ENCODE results near the gene TXNIP. TPM values are rescaled to one million over a fixed set of nuclear protein-coding genes. Genes with fewer than 3 reads are reported as not detected.

TXNIP gene
- total RNA-seq, 3 donors from 2014 or later (not counting 1 experiment from before 2014, with no cell fraction given), result 984 to 1,724 (median 1,422) TPM

DNA sequence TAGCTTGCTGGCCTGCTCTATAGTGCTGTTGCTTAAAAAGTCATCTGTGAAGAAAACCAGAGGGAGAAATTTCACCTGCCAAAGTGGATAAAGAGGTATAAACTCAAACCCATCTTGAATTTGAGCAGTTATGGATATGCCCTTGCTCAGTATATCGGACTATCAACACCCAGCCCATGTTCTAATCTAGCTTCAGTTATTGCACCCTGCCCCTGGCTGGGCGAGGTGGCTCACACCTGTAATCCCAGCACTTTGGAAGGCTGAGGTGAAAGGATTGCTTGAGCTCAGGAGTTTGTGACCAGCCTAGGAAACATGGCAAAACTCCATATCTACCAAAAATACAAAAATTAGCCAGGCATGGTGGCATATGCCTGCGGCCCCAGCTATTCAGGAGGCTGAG, 51.8 kb downstream of the TXNIP start:
- no peak overlapping the region for H3K4me3 ChIP-seq (ENCODE audit: low read length)
- Mint-ChIP-seq H3K4me1 (peaks cover 11 to 18% of the 10 kb centered on the region in 2 donors), H3K36me3 (peaks cover 14% of the 10 kb centered on the region), H3K9me3 (no peaks in the 10 kb centered on the region), H3K27me3 (ENCODE audit: low read depth in 2 of 2) (no peaks in the 10 kb centered on the region), H3K27ac (no peak overlapping the region), H3K4me3 (no peak overlapping the region)
- DNase-seq (no peak), ATAC-seq (no peak)
- H3K9me3 ChIP-seq (ENCODE audit: control insufficient read depth, insufficient read depth, low read length), result no peaks in the 10 kb centered on the region
- no peaks in the 10 kb centered on the region for H3K4me1 ChIP-seq (ENCODE audit: control insufficient read depth, insufficient read depth, low read length)
- intact Hi-C loops (cut with micrococcal nuclease), result no loop called here
- TF ChIP-seq CTCF (IDR thresholded peaks at IDR 0.05), result no peak
- WGBS (ENCODE audit: insufficient coverage), result 90% methylated on average over 3 of the region's 3 CpGs
- H3K27me3 ChIP-seq (ENCODE audit: control insufficient read depth, insufficient read depth, low read length), result no peaks in the 10 kb centered on the region
- H3K36me3 ChIP-seq (ENCODE audit: control insufficient read depth, insufficient read depth, low read length), result peaks cover 20% of the 10 kb centered on the region
- H3K27ac ChIP-seq (ENCODE audit: low read length), result no peak overlapping the region

DNA sequence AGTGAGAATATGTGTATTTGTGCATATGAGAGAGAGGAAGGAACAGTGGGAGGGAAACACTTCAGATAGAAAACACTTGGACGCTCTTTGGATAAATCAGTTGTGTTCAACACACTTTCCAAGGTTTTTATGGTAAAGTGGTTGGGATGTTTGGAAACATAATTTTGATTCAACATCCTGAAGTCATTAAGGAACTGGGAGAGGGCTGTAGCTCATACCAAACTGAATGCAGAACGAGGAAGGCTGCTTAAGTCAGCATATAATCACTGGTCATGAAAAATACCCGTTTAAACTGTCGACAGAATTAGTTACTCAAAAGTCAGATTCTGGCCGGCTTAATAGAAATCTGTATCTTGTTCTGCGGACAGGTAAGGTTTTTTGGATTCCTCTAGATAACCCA, 53.5 kb downstream of the TXNIP start:
- Histone ChIP-seq H3K4me3 (ENCODE audit: low read length) (no peak overlapping the region), H3K27me3 (ENCODE audit: control insufficient read depth, insufficient read depth, low read length) (no peaks in the 10 kb centered on the region), H3K36me3 (ENCODE audit: control insufficient read depth, insufficient read depth, low read length) (peaks cover 20% of the 10 kb centered on the region), H3K4me1 (ENCODE audit: control insufficient read depth, insufficient read depth, low read length) (no peaks in the 10 kb centered on the region), H3K27ac (ENCODE audit: low read length) (no peak overlapping the region), H3K9me3 (ENCODE audit: control insufficient read depth, insufficient read depth, low read length) (no peaks in the 10 kb centered on the region)
- Mint-ChIP-seq H3K36me3 (peaks cover 14% of the 10 kb centered on the region), H3K4me3 (no peak overlapping the region), H3K27ac (no peak overlapping the region), H3K4me1 (peaks cover 5% of the 10 kb centered on the region in 2 donors), H3K27me3 (ENCODE audit: low read depth in 2 of 2) (no peaks in the 10 kb centered on the region), H3K9me3 (no peaks in the 10 kb centered on the region)
- 98% methylated on average over 6 of the region's 6 CpGs for WGBS (ENCODE audit: insufficient coverage)
- no peak for DNase-seq
- ATAC-seq, result no peak
- intact Hi-C loops (cut with micrococcal nuclease), result no loop called here
- no peak for TF ChIP-seq CTCF (IDR thresholded peaks at IDR 0.05)

Other genes with a start within 250 kb of the TXNIP start
- gene RNF115, start 172.5 kb downstream of the TXNIP start, total RNA-seq, result 10 to 100 TPM; 26.7 to 31.8 (median 30.8) TPM
- gene POLR3C, start 172.4 kb downstream of the TXNIP start, total RNA-seq, result 10 to 100 TPM; 26.4 to 37.2 (median 27.5) TPM
- 1 to 10 TPM; 3.3 to 4.9 (median 3.4) TPM for gene NUDT17, start 150.9 kb downstream of the TXNIP start, total RNA-seq
- gene PIAS3, start 137.5 kb downstream of the TXNIP start, total RNA-seq, result 10 to 100 TPM; 40.1 to 53.3 (median 51.0) TPM
- under 1 TPM; 0.14 to 0.23 (median 0.23) TPM for gene ANKRD35, start 110.7 kb downstream of the TXNIP start, total RNA-seq
- 1 to 10 TPM in 2 of 3 donors, under 1 TPM in 1; 0.61 to 1.7 (median 1.1) TPM for gene ITGA10, start 86.5 kb downstream of the TXNIP start, total RNA-seq
- 10 to 100 TPM; 20.6 to 26.0 (median 24.9) TPM for gene PEX11B, start 77.9 kb downstream of the TXNIP start, total RNA-seq
- gene RBM8A, start 69.1 kb downstream of the TXNIP start, total RNA-seq, result 100 to 1,000 TPM; 172 to 204 (median 200) TPM
- gene LIX1L, start 38.6 kb downstream of the TXNIP start, total RNA-seq, result 10 to 100 TPM; 33.4 to 41.3 (median 38.2) TPM
- 1 to 10 TPM; 1.4 to 1.9 (median 1.4) TPM for gene ANKRD34A, start 32.0 kb downstream of the TXNIP start, total RNA-seq
- gene POLR3GL, start 31.9 kb downstream of the TXNIP start, total RNA-seq, result 10 to 100 TPM; 34.9 to 37.5 (median 37.4) TPM
- not detected for gene HJV, start 25.2 kb upstream of the TXNIP start, total RNA-seq
- gene NBPF10, start 148.2 kb upstream of the TXNIP start, total RNA-seq, result 1 to 10 TPM; 4.9 TPM
- 10 to 100 TPM; 36.4 to 59.0 (median 41.0) TPM for gene NOTCH2NLA, start 232.4 kb upstream of the TXNIP start, total RNA-seq

All from natural killer cell (primary cell).